ENCODE results near the gene SELENOP.

Gene SELENOP

DNA sequence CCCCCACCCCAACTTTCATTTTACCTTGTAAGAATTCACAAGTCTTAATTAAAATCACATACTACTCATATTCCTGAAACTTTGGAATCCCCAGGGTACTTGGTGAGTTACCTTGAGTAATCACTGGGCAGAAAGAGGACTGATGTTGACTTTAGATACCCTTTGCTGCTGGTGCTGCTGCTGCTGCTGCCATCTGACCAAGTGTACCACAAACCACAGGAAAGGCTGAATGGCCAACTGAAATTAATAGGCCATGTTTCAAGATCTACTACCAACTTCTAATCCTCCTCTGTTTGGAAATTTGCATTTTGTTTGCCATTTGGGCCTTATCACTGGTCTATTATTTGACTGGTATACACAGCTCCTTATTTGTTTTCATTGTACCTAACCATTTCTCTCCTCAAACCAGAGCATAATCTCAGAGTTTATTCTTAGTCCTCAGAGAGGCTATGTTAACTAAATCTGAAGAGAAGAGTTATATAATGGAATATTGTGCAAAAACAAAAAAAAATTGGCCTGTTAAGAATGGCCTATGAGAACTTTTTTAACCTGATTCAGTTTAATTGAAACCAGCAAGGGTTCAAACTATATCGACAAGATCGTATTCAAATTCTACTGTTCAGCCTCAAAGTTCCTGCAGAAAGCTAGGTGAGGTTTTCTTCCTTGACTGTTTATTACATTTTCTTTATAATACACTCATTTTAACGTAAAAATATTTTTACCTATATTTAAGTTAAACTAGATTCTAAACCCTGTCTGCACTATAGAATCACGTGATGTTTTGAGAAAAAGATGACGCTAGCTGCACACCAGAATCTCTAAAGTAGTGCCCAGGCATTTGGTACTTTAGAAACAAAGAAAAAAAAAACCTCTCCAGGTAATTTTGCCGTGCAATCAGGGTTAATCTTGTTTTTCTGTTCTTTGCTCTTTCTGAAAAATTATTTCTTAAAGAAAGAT, 13.1 kb downstream of the SELENOP start:
- DNase-seq (ENCODE audit: low read depth in 4 of 4, low spot score in 1 of 4), result no peak

DNA sequence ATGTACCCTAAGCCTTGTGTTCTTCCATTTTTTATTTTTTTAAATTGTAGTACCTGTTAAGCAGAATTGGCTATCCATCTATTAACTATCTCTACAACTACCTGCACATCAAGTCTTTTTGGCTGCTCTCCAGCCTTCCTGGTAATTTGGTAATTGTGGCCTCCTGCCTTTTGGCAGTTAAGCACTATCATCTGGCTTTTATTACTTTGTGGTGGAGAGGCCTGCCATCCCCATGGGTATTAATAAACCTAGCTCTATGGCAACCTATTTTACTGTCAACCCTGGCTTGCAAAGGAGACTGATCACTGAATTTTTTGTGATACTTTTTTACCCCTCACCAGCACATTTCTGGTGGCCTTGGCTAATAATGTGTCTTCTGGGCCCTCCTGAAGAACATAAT, 20.5 kb downstream of the SELENOP start:
- DNase-seq (ENCODE audit: low read depth in 4 of 4, low spot score in 1 of 4), result no peak

DNA sequence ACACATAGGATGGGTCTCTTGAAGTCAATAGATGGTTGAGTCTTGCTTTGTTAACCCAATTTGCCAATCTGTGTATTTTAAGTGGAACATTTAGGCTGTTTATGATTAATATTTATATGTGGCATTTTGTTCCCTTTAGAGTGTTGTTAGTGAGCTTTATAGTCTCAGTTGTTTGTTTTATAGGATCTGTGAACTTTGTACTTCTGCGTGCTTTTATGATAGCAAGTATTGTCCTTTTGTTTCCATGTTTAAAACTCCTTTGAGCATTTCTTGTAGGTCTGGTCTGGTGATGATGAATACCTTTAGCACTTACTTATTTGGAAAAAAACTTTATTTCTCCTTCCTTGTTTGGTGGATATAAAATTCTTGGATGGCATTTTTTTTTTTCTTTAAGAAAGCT, 23.8 kb downstream of the SELENOP start:
- no peak for DNase-seq (ENCODE audit: low read depth in 4 of 4, low spot score in 1 of 4)

DNA sequence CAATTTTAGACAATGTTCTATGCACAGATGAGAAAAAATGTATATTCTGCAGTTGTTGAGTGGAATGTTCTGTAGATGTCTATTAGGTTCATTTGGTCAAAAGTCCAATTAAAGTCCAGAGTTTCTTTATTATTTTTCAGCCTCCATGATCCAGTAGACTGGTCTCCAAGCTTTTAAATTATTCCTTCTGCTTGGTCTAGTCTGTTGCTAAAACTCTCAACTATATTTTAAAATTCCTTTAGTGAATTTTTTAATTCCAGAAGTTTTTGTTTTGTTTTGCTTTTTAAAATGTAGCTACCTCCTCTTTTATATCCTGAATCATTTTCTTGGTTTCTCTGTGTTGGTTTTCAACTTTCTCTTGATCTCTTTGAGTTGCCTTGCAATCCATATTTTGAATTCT, 24.6 kb downstream of the SELENOP start:
- no peak for DNase-seq (ENCODE audit: low read depth in 4 of 4, low spot score in 1 of 4)

DNA sequence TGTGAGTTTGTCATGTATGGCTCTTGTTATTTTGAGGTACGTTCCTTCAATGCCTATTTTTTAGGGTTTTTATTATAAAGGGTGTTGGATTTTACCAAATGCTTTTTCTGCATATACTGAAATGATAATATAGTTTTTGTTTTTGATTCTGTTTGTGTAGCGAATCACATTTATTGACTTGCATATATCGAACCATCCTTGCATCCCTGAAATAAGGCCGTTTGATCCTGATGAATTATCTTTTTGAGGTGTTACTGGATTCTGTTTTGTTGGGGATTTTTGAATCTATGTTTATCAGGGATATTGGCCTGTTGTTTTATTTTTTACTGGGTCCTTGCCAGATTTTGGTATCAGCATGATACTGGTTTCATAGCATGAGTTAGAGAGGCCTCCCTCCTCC, 25.9 kb downstream of the SELENOP start:
- no peak for DNase-seq (ENCODE audit: low read depth in 4 of 4, low spot score in 1 of 4)

DNA sequence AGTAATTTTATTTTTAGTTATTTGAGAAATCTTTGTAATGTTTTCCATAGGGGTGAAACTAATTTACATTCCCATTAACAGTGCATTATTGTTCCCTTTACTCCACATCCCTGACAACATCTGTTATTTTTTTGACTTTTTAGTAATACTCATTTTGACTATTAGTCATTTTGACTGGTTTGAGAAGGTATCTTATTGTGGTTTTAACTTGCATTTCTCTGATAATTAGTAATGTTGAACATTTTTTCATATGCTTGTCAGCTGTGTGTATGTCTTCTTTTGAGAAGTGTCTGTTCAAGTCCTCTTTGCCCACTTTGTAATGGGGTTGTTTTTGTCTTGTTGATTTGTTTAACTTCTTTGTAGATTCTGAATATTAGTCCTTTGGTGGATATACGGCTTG, 27.6 kb downstream of the SELENOP start:
- no peak for DNase-seq (ENCODE audit: low read depth in 4 of 4, low spot score in 1 of 4)

DNA sequence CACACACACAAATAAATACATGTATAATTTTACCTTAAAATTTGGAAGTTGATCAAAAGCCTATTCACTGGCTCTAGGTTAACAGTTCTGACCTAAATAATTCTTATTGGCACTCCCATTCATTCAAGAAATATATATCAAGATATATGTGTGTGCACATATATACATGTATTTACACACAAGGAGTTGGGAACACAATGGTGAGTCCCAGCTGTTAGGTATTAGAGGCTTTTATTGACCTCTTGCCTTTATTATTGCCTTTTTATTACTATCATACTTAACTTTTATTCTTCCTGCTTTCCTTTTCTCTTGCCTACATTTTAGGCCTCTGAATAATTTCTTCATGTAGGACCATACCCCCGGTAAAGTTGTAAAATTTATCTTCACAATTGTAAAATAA, 30.1 kb downstream of the SELENOP start:
- DNase-seq (ENCODE audit: low read depth in 4 of 4, low spot score in 1 of 4), result no peak

DNA sequence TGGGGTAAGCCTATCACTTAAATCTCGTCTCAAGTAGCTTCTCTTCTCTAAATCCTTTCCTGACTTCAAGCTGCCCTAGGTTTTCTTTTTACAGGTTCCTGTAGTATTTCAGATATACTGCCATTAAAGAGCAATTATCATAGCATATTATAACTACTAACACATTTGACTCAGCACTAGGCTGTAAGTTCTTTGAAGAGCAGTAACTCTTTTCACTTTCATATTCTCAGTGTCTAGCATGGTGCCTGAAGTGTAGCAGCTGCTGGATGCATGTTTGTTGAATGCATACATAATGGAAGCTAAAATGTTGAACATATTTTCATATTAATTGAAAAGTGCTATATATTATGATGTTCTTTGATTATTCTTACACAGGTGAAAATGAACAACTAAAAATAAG, 32.6 kb downstream of the SELENOP start:
- DNase-seq (ENCODE audit: low read depth in 4 of 4, low spot score in 1 of 4), result no peak

DNA sequence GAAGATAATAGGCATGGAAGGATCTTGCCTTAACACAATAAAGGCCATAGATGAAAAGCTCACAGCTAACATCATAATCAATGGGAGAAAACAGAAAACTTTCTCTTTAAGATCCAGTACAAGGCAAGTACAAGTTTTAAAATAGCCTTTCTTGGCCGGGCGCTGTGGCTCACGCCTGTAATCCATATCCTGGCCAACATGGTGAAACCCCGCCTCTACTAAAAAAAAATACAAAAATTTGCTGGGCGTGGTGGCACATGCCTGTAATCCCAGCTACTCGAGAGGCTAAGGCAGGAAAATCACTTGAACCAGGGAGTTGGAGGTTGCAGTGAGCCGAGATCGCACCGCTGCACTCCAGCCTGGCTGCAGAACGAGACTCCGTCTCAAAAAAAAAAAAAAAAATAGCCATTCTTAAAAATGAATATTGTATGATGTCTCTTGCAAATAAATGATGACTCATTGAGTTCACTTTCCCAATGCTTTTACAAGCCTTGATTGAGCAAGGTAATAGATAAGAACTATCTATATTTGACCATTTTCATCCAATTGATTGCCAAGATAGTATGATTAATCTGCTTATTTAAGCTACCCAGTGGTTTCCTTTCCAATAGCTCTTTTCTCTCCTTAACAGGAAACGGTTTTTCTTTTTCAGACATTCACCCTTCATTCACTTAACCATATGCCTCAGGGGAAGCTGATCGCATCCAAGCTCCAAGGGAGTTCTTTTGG, 39.3 kb downstream of the SELENOP start:
- DNase-seq (ENCODE audit: low read depth in 4 of 4, low spot score in 1 of 4), result no peak

DNA sequence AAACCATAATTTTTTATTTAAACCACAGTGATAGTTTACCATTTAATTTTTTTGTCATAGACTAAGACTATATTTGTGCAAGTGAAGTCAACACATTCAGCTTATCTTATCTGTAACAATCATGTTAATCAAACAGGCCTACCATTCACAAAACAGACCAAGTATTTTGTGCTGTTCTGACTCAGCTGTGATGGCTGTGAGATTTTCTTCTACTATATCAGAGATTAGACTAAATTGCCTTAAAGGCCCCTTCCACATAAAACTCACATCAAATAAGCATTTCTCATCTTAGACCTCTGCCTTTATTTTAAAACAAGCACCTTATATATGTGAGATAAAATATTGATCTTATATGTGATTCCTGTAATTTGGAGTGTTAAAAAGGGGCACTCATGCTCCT, 41.7 kb downstream of the SELENOP start:
- DNase-seq (ENCODE audit: low read depth in 4 of 4, low spot score in 1 of 4), result no peak

DNA sequence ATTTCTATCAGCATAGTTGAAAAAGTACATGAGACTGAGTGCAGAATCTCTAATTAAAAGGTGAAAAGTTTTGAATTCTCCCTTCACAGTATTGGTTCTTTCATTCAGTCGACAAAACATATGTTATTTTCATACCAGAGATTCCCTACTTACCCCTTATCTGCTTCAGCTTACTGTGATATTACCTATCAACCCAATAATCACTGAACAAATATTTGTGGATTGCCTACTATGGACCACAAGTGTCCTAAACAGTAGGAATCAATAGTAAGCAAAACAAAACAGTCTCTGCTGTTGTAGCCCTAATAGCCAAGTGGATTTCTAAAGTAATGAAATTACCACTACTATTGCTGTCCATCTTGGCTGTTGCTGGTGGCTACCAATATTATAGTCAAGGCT, 43.6 kb downstream of the SELENOP start:
- DNase-seq (ENCODE audit: low read depth in 4 of 4, low spot score in 1 of 4), result no peak

DNA sequence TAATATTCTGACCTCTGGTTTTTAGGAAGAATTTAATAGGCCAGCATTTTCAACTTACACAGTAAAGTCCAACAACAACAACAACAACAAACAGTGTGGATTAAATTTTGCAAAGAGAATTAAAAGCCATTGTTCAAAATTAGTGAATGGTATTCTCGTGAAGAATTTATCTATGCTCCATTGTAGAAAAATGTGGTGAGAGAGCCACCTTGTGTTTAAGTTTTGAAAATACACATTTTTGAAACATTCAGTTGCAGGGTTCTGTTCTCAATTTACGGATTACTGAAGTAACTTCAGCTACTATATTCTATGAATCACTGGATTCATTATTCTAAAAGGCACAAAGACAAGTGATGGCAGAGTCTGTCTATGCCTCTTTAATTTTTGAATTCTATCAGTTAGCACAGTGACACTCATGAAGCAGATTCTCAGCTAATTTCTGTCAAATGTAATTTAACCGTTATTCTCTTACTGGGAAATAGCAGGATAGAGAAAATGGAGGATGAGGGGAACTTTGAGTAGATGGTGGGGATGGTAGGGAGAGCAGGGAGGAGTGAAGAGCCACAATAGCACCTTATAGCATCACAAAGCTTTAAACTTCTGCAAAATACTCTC, 44.1 kb downstream of the SELENOP start:
- DNase-seq (ENCODE audit: low read depth in 4 of 4, low spot score in 1 of 4), result no peak

DNA sequence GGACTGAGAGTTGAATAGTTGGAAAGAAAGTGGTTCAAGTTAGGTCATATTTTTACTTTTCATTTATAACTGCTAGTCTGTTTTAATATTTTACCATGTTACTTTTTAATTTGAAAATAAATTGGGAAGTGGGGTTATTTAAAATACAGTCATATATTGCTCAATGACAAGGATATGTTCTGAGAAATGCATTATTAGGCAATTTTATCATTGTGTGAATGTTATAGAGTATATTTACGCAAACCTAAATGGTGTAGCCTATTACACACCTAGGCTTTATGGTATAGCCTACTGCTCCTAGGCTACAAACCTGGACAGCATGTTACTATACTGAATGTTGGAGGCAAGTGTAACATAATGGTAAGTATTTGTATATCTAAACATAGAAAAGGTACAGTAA, 49.9 kb downstream of the SELENOP start:
- no peak for DNase-seq (ENCODE audit: low read depth in 4 of 4, low spot score in 1 of 4)

DNA sequence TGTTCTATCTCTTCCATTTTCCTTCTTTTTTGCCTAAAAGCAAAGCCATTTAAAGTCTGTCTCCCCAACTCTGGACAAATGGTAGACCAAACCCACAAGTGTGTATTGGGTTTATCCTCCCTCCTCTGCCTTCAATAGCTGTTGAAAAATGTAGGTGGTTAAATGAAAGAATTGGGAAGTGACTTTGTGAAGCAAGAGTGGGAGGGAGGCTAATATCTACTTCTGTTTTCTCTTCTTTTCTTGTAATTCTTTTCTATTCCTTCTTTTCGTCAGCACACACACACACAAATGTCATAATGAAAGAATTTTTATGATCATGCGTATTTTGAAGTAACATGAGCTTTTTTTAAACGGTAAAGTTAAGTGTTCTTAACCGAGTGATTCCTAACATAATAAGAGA, 51.3 kb downstream of the SELENOP start:
- no peak for DNase-seq (ENCODE audit: low read depth in 4 of 4, low spot score in 1 of 4)

DNA sequence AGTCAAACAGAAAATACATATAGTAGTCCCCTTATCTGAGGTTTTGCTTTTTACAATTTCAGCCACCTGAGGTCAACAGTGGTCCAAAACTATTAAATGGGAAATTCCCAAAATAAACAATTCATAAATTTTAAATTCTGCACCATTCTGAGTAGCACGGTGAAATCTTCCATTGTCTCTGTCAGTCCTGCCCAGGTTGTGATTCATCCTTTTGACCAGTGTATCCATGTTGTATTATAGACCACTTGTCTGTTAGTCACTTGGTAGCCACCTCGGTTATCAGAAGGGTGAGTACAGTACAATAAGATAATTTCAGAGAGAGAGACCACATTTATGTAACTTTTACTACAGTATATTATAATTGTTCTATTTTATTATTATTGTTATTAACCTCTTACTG, 52.2 kb downstream of the SELENOP start:
- no peak for DNase-seq (ENCODE audit: low read depth in 4 of 4, low spot score in 1 of 4)

DNA sequence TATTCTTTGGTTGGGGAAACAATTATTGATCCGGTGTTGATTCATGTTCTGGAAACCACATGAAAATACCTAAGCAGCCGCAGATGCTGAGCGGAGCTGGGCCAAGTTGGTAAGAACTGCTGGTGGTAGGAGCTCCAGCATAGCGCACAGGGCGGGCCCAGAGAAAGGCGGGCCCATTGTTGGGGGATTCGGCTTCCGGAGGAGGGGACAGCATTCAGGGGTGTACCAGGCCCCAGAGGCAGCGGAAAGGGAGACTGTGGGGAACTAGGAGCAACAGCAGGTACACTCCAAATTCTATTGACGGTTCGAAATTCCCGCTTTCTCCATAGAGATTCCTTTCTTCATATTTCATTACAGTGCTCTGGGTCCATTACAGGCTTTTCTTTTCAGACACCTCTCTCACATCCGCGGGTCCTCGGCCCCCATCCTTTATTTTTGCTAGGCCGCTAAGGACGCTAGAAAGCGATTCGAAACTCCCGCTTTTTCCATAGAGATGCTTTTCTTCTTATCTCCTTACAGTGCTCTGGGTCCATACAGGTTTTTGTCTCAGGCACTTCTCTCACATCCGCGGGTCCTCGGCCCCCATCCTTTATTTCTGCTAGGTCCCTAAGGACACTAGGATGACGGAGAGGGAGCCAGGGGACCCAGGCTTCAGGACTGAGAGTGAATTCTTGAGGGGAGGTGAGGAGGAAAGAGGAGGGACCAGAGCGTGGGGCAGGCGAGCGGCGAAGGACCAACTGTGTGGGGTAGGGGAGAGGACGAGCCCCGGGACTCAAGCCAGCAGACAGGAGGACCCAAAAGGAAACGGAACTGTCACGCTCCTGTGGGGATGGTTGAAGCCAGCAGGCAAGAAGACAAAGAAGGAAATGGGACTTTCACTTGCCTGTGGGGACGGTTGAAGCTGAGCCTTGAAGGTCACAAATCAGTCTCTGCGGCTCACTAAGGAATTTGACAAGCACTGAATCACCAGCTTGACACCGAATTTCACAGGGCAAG, 54.8 kb downstream of the SELENOP start, which contains the start of gene CCDC152:
CCDC152 (plus strand) TSS at position 213 of the 996 bp plus-strand sequence. CDS start 2,304 bp downstream, outside the sequence.
- DNase-seq (ENCODE audit: low read depth in 4 of 4, low spot score in 1 of 4), result peak; percentile 12 to 42 (median 32)

DNA sequence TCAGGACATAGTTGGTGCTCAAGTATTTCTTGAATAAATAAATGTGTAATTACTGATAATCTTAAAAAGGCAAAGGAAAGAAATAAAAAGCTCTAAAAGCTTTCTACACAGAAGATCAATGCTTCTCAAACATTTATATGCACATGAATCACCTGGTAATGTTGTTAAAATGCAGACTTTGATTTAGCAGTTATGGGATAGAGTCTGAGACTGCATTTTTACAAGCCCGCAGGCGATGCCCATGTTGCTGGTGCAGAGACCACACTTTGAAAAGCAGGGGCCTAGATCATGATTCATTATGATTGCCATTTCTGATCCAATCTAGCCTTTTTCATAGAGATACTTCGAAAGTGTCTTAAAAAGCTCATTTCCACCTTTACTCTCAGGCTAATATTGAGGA, 58.6 kb downstream of the SELENOP start:
- no peak for DNase-seq (ENCODE audit: low read depth in 4 of 4, low spot score in 1 of 4)

DNA sequence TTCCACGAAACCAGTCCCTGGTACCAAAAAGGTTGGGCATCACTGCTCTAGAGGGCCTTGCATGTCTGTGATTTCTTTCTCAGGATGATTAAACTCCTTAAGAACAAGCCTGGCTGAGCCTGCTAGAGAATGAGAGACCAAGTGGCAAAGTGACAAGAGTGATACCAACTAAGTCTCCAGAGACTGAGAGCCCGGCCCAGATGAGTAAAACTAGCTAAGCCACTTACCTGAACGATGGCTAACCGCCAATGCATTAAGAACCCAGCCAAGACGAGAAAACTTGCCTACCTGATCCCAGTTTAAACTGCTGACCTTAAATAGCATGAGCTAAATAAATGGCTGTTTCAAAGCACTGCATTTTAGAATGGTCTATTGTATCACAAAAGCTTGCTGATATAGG, 60.6 kb downstream of the SELENOP start:
- no peak for DNase-seq (ENCODE audit: low read depth in 4 of 4, low spot score in 1 of 4)

DNA sequence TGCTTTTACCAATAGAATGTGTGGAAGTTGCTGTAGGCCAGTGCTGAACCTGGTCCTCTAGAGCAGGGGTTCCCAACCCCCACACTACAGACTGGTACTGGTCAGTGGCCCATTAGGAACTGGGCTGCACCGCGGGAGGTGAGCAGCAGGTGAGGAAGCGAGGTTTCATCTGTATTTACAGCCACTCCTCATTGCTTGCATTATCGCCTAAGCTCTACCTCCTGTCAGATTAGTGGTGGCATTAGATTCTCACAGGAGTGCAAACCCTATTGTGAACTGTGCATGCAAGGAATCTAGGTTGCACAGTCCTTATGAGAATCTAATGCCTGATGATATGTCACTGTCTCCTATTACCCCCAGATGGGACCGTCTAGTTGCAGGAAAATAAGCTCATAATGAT, 61.2 kb downstream of the SELENOP start:
- DNase-seq (ENCODE audit: low read depth in 4 of 4, low spot score in 1 of 4), result no peak
